A673 (cell line): ENCODE data around the gene B3GNT7. TPM values are rescaled to one million over a fixed set of nuclear protein-coding genes. Genes with fewer than 3 reads are reported as not detected.

ENCODE experiments used
- BruUV-seq: library from RNA; stranded (reverse); fragments of 400-500 nt; replicated peaks from 2 replicates; lab custom pipeline; 2021; lab: Mats Ljungman, UMichigan
- CTCF ChIA-PET: fragments of 300-600 bp; sonication (Branson Sonifier 250); formaldehyde crosslinking; loops from one replicate; lab custom pipeline; 2022; ENCODE audit warnings: antibody characterized with exemption; lab: Charles Lee
- POLR2A ChIA-PET: fragments of 300-600 bp; sonication (Branson Sonifier 250); formaldehyde crosslinking; loops from one replicate; lab custom pipeline; 2022; ENCODE audit warnings: antibody characterized with exemption; ENCODE audit not compliant: low non-redundant PET; lab: Charles Lee
- DNase-seq: peaks from one replicate; pipeline ENCODE4 v3.0.0-alpha.2; 2015; ENCODE audit warnings: low spot score
- H3K27ac ChIP-seq: fragments of 200-600 bp; sonication (generic); 2 replicates; pipeline ENCODE4 v1.5.1; 2016; ENCODE audit warnings: mixed run types, low read depth, mild to moderate bottlenecking, mixed read lengths, antibody characterized with exemption, low read length; ENCODE audit not compliant: poor library complexity, severe bottlenecking
- H3K27me3 ChIP-seq: fragments of 200-600 bp; sonication (generic); replicated peaks from 2 replicates; pipeline ENCODE4 v1.6.1; 2017; ENCODE audit warnings: mixed run types, low read depth, mild to moderate bottlenecking, mixed read lengths, antibody characterized with exemption, low read length; ENCODE audit not compliant: insufficient read depth, poor library complexity
- H3K36me3 ChIP-seq: fragments of 200-600 bp; sonication (generic); 2 replicates; pipeline ENCODE4 v1.6.1; 2016; ENCODE audit warnings: mixed run types, mild to moderate bottlenecking, mixed read lengths, antibody characterized with exemption, low read length; ENCODE audit not compliant: insufficient read depth, poor library complexity, severe bottlenecking
- H3K4me1 ChIP-seq: fragments of 200-600 bp; sonication (generic); 2 replicates; pipeline ENCODE4 v1.6.1; 2017; ENCODE audit warnings: mixed run types, mild to moderate bottlenecking, mixed read lengths, antibody characterized with exemption, low read length; ENCODE audit not compliant: insufficient read depth, poor library complexity, severe bottlenecking
- H3K4me3 ChIP-seq: fragments of 200-600 bp; sonication (generic); 2 replicates; pipeline ENCODE4 v1.5.1; 2016; ENCODE audit warnings: low read depth, mixed run types, mild to moderate bottlenecking, mixed read lengths, low read length; ENCODE audit not compliant: poor library complexity, severe bottlenecking
- H3K9me3 ChIP-seq: fragments of 200-600 bp; sonication (generic); 2 replicates; pipeline ENCODE4 v1.6.1; 2016; ENCODE audit warnings: mixed run types, low read depth, mild to moderate bottlenecking, mixed read lengths, antibody characterized with exemption, low read length; ENCODE audit not compliant: poor library complexity, severe bottlenecking
- EZH2 ChIP-seq: fragments of 200-600 bp; sonication (generic); IDR thresholded peaks from 2 replicates; pipeline ENCODE4 v1.6.1; 2017; ENCODE audit warnings: borderline replicate concordance, low read depth, mild to moderate bottlenecking, mixed read lengths, antibody characterized with exemption, low read length; ENCODE audit not compliant: poor library complexity, severe bottlenecking
- intact Hi-C: fragments of 100-400 bp; cut with micrococcal nuclease; formaldehyde crosslinking; loops from one replicate; pipeline ENCODE4 v1.10.0; 2022; ENCODE audit not compliant: unreplicated experiment
- total RNA-seq: library from RNA; stranded (reverse); gene quantifications from 2 replicates; pipeline ENCODE4 v1.2.3, GENCODE V29; 2021
- TF ChIP-seq, protein P1 (sequence below): fragments of 300-800, 200-600 bp; sonication (generic); conservative IDR thresholded peaks from 2 replicates; pipeline ENCODE4 v1.5.1; 2017; ENCODE audit warnings: low read depth, mild to moderate bottlenecking, antibody characterized with exemption, low read length, moderate library complexity, mixed read lengths

B3GNT7 gene
- total RNA-seq, 1 experiment from 2014 or later, result not detected

GRCh38 chr2:231362555-231363184 lies 32.8 kb upstream of the B3GNT7 start:
- no peaks in the 10 kb centered on the region for H3K9me3 ChIP-seq
- H3K4me1 ChIP-seq, result no peaks in the 10 kb centered on the region
- intact Hi-C loops, result no loop called here
- H3K27ac ChIP-seq, result no peak overlapping the region
- H3K36me3 ChIP-seq, result no peaks in the 10 kb centered on the region
- ChIA-PET POLR2A (no interaction called here), CTCF (no interaction called here)
- TF ChIP-seq EZH2, result no peak
- TF ChIP-seq, protein P1, sequence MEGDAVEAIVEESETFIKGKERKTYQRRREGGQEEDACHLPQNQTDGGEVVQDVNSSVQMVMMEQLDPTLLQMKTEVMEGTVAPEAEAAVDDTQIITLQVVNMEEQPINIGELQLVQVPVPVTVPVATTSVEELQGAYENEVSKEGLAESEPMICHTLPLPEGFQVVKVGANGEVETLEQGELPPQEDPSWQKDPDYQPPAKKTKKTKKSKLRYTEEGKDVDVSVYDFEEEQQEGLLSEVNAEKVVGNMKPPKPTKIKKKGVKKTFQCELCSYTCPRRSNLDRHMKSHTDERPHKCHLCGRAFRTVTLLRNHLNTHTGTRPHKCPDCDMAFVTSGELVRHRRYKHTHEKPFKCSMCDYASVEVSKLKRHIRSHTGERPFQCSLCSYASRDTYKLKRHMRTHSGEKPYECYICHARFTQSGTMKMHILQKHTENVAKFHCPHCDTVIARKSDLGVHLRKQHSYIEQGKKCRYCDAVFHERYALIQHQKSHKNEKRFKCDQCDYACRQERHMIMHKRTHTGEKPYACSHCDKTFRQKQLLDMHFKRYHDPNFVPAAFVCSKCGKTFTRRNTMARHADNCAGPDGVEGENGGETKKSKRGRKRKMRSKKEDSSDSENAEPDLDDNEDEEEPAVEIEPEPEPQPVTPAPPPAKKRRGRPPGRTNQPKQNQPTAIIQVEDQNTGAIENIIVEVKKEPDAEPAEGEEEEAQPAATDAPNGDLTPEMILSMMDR, result no peak
- no TSS peak for BruUV-seq
- no peak for DNase-seq
- H3K4me3 ChIP-seq, result no peak overlapping the region
- no peaks in the 10 kb centered on the region for H3K27me3 ChIP-seq

DNA sequence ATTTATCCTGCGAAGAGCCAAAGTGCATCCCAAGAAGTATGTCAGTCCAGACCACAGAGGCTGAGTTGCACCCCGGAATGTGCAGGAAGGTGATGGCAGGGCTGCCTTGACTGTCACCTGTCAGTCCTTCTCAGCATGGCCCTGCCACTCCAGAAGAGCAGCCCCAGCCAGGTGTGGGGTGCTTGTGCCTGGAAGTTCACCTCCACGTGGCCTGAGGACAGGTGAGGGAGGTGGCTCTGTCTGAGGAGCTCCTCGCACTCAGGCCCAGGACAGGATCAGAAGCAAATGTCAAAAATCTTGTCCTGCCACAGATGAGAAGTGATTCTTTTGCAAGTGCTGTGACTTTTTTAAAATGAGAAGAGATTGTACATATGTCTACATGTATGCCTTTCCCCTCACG lies 31.4 kb upstream of the B3GNT7 start:
- H3K4me3 ChIP-seq, result no peak overlapping the region
- no peak for DNase-seq
- TF ChIP-seq, protein P1, result no peak
- TF ChIP-seq EZH2, result no peak
- ChIA-PET POLR2A (no interaction called here), CTCF (no interaction called here)
- no peaks in the 10 kb centered on the region for H3K36me3 ChIP-seq
- no peak overlapping the region for H3K27ac ChIP-seq
- intact Hi-C loops, result no loop called here
- no TSS peak for BruUV-seq
- H3K4me1 ChIP-seq, result no peaks in the 10 kb centered on the region
- H3K9me3 ChIP-seq, result no peaks in the 10 kb centered on the region
- H3K27me3 ChIP-seq, result no peaks in the 10 kb centered on the region

DNA sequence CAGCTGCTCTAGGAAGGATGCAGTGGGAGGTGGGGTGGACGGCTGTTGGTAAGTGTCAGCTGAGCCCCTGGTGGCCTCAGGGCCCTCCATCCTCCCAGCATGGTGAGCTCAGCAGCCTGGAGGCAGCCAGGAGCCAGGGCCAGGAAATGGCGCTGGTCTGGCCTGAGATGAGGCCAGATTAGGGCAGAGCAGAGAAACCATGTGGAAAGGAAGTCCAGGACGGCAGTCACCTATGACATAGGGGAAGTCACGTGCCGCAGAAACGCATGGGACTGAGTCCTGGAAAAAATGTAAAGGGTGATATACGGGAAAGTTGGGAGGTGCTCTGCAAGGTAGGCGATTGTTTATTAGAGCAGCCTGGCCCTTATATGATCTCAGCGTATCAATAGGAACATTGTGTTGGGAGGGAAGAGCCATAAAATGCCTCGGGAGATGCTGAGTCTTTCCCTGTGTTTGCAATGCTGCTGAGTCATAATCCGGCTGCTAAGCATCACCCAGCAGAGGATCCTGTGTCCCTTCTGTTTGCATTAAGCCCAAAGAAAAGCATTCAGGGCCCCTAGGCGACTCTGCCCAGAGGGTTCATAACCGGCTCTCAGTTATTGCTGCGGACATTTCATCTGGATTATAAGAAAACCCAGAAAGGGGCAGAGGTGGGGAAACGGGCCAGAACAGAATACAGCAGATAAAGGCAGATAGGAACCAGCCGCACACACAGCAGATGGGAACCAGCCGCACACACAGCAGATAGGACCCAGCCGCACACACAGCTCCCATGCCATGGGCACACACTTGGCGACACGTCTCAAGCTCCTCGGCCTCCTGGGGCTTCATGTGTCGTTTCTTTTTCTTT lies 30.3 kb upstream of the B3GNT7 start:
- no peaks in the 10 kb centered on the region for H3K36me3 ChIP-seq
- TF ChIP-seq, protein P1, result no peak
- no peak for TF ChIP-seq EZH2
- ChIA-PET CTCF (no interaction called here), POLR2A (no interaction called here)
- peak; percentile 20 for DNase-seq
- no peaks in the 10 kb centered on the region for H3K27me3 ChIP-seq
- intact Hi-C loops, result no loop called here
- no peaks in the 10 kb centered on the region for H3K9me3 ChIP-seq
- BruUV-seq, result no TSS peak
- no peak overlapping the region for H3K27ac ChIP-seq
- H3K4me1 ChIP-seq, result no peaks in the 10 kb centered on the region
- H3K4me3 ChIP-seq, result no peak overlapping the region
